Femur (tissue), 1 donor: ENCODE measurements around the gene LYRM2.

Experiments
- DNase-seq: peaks from one replicate; pipeline ENCODE4 v3.0.0-alpha.2; 2017

LYRM2 gene, protein sequence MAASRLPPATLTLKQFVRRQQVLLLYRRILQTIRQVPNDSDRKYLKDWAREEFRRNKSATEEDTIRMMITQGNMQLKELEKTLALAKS

DNA sequence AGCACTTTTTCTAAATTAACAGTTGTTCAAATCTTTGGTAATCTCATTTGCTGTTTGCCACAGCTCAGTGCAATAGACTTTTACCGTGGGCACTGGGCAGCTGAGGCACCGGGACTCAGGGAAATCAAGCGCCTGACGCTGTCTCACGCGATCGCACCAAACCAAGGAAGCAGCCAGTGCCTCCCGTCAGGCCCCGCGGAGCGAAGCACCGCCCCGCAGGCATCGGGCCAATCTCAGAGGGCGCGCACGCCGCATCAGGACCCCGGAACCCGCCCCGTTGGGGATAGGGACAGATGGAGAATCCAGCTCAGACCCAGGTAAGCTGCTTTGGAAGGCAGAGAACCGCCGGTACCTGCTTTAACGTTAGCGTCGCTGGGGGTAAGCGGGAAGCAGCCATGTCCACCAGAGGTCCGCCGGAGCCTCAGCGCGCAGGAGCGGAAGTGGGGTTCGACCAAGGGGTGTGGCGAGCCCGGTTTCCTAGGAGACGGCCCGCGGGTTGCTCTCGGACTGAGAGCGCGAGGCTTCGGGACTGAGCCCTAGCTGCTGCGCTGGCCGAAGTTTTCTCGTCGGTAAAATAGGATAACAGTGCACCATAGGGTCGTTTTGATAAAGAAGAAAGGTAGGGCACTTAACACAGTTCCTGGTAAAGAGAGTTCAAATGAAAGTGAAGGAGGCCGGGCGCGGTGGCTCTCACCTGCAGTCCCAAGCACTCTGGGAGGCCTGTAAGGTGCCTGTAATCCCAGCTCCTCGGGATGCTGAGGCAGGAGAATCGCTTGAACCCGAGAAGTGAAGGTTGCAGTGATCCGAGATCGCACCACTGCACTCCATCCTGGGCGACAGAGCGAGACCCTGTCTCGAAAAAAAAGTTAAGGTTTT is at the start of gene LYRM2:
Gene LYRM2 (minus strand): TSS at position 428 of the 876 bp plus-strand sequence. CDS start 31 bp downstream, at position 397.
- DNase-seq = peak; percentile 97

DNA sequence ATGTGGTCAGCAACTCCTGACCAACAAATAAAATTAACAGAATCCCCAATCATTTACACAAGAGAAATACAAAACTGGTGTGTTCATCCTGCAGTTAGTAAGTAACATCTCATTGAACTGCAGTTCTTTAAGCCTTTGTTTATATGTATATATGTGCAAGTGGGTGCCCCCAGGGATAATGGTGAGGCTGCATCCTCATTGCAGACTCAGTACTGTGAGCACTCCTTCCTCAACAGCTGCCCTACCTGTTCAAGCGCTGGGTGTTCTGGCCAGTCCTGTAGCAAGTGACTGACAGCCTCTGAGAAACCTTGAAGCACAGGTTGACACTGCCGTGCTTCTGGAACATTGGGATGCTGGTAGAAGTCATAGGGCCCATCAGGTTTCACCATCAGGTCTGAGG is 49.8 kb upstream of the LYRM2 start:
- no peak for DNase-seq

DNA sequence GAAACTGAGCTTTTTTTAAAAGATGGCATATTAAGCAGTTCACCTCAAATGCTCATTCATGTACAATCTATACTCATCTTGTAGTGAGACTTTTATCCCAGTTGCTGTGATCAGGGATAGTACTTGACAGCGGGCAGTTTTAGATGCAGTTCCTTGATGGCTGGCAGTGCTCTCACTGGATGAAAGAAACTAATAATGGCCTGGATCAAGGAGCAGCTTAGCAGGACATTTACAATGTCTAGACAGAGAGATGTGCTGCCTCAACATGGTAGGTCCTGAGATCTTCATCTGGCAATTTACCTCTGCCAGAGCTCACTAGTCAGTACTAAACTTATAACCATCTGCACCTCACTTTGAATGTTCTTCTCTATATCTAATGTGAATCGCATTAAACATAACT is 46.8 kb upstream of the LYRM2 start:
- no peak for DNase-seq

- DNase-seq = no peak
These were observed 44.4 kb upstream of the LYRM2 start for GRCh38 chr6:89682991-89683390.

DNA sequence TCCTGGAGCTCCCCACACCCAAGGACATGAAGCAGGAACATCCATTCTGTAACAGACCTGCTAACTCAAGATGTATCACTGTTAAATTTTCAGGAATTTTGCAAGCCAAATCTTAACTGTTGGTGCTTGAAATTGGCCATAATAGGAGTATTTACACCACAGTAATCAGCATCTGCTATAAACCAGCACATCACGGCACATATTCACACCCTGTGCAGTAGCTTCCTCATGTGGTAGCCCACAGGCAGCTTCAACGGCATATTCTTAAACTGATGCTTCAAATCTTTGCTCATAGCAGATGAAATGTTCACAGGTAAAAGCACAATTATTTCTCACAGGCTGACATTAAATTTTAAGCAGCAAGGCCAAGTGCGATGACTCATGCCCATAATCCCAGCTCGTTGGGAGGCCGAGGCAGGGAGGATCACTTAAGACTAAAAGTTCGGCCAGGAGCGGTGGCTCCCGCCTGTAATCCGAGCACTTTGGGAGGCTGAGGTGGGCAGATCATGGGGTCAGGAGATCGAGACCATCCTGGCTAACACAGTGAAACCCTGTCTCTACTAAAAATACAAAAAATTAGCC is 43.5 kb upstream of the LYRM2 start:
- no peak for DNase-seq

GRCh38 chr6:89680551-89680950 is 42.0 kb upstream of the LYRM2 start:
- no peak for DNase-seq

DNA sequence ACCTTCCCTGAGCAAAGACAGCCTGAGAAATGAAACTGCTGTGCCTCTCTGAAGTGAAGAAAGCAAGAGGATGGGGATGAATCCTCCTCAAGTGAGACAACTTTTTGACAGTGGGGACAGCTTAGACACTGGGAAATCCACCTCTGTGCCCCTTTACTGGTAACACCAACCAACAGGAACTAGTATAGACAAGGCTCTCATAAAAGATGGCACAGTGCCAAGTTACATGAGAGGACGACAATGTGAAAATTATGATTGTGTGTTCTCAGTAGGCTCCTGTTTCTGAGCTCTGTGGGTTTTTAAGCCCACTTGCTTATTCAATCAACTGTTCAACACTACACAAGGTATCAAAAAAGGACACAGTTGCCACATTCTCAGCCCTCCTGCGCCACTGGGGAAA is 41.6 kb upstream of the LYRM2 start:
- no peak for DNase-seq

GRCh38 chr6:89679215-89680120 is 40.9 kb upstream of the LYRM2 start:
- no peak for DNase-seq

- DNase-seq = no peak
These were observed 40.0 kb upstream of the LYRM2 start for GRCh38 chr6:89678531-89678930.

GRCh38 chr6:89675949-89676748 is 37.6 kb upstream of the LYRM2 start:
- DNase-seq = no peak

DNA sequence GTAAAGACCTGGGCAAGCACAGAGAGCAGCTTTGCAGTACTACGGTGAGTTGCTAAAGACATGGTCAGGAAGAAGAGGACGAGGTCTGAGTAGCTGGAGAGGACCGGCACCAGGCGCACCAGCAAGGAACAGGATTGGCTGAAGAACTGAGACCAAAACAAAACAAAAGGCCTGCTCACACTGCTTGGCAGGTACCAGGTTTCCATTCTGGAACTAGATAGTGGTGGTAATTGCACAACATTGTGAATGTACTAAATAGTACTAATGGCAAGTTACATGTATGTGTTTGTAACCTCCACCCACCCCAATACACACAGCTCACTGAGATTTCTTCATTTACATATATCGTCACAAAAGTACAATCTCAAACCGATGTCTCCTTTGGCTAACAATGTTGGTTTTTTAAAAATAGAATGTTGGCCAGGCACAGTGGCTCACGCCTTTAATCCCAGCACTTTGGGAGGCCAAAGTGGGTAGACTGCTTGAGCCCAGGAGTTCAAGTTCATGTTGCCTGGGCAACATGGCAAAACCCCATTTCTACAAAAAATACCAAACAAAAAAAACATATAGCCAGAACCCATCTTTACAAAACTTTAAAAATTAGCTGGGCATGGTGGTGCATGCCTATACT is 32.5 kb upstream of the LYRM2 start:
- DNase-seq = no peak

DNA sequence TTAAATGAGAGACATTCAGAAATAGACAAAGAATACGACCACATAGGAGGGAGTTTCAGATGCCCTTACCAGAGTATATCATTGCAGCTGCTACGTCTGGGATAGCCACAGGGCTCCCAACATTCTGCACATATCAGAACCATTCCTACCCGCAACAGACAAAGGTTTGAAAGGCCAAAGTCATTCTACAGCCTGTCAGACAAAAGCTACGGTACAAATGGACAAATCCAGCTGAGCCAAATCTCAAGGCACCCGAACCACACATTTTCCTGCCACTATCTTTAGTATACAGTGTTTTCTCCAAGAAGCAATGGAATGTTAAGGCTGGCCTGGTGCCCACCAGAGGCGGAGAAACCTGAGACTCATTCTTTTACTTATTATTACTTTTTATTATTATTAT is 30.5 kb upstream of the LYRM2 start:
- DNase-seq = no peak

- no peak for DNase-seq
These were observed 29.5 kb upstream of the LYRM2 start for GRCh38 chr6:89667872-89668556.

- no peak for DNase-seq
These were observed 24.2 kb upstream of the LYRM2 start for GRCh38 chr6:89662659-89663223.

DNA sequence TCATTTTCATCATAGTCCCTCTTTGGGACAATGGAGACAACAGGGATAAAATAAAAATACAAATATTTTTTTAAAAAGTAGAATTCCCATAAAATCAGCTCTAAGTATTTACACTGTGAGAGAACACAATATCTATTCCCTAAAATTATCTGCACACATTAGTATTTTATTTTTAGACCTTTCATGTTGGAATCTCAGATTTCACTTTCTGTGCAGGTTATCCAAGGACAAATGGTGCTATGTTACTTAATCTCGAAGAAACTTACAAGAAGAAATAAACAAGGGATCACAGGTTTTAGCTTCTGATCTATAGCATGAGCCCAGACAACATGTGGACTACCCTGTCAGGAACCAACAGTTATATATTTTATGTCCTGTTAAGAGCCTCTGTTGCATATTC is 23.0 kb upstream of the LYRM2 start:
- DNase-seq = no peak

DNA sequence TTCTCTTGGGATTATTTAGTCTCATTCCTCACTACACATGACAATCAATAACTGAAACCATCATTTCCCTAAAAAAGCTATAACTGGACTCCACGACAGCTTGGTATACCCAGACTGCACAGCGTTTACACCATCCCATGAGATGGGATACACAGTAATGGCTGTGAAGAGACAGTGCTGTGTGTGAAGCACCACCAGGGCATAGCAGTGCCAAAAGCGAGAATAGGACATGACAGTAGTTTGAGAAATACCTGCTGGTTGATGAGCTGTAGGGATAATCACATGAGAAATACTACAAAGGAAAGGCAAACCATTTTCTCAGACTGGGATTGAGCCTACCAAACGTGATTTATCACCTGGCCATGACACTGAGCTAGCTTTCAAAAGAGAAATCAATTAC is 22.4 kb upstream of the LYRM2 start:
- no peak for DNase-seq

GRCh38 chr6:89657445-89658158 is 19.1 kb upstream of the LYRM2 start:
- DNase-seq = no peak

DNA sequence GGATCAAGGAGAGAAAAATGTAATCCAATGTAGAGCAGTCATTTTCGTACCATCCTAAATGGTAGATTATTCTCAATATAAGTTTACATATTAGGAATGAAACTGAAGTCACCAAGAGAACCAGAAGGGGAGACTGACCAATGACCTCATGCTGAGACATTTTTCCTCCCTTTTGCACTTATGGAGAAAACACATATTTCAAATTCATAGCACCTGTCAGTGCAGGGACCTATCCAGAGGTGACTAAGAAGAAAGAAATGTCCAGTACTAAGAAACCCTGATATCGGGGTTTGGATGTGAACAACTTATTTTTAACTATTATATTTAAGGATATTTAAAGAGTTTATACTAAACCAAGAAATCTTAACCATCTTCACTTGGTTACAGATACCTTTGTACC is 16.6 kb upstream of the LYRM2 start:
- DNase-seq = no peak

DNA sequence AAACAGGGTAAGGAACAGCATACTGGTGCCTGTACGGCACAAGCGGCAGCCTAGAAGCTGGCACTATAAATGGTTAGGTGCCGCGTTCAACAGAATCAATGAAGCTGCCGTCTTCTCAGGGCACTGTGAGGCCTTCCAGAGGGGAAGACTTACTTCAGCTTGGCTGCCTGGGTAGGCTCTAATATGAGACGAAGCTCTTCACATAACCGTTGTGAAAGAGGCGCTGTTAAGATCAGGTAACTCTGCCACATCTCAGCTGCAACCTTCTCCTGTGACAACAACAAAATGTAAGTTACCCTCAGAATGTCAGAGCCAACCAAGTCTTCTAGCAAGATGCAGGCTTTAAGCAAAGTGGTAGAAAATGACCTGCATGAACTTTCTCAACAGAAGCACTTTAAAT is 12.0 kb upstream of the LYRM2 start:
- DNase-seq = no peak

DNA sequence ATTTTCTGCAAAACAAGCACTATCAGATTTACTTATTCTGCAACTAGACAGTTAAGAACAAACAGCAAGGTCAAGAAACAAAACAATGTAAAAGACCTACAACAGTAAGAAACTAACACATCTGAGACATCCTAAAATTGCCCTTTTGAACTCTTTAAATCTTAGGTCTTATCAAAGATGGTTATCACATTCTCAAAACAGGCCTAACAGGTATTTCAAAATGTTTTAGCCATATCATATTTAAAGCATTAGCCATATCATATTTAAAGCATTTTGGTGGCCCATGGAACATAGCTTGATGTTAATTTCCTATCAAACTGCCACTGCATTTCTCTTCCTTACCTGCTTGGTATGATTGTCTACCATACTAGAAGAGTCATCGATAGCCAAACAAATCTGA is 11.1 kb upstream of the LYRM2 start:
- DNase-seq = no peak
